GM18858 (cell line): Measurements from ENCODE around the gene XPNPEP2.

ENCODE experiments used
- ATAC-seq: cut with Tn5 transposase; IDR thresholded peaks from one replicate; pipeline ENCODE4 v1.9.1; 2021; ENCODE audit not compliant: unreplicated experiment

XPNPEP2 gene

DNA sequence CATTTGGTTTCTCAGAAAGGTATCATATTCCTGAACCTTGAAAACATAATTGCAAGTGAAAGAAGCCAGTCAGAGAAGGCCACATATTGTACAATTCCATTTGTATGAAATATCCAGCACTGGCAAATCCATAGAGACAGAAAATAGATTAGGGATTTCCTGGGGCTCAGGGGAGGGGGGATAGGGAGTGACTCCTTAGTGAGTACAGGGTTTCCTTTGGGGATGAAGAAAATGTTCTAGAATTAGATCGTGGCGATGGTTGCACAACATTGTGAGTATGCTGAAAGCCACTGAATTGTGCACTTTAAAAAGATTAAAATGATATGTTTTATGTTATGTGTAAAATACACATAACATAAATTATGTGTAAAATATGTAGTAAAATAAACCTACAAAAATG is 10.3 kb downstream of the XPNPEP2 start:
- no peak for ATAC-seq

DNA sequence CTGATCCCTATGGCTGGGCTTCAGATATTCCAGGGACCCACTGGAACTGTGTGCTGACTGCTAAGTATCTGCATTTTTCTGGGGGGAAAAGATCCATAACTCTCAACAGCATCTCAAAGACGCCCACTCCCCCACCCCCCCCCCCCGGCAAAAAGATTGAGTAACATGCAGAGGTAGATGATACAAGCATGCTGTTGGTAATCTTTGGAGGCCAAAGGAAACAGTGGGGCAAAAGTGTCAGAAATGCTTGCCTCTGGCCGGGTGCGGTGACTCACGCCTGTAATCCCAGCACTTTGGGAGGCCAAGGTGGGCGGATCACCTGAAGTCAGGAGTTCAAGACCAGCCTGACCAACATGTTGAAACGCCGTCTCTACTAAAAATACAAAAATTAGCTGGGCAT is 12.2 kb downstream of the XPNPEP2 start:
- ATAC-seq = no peak

DNA sequence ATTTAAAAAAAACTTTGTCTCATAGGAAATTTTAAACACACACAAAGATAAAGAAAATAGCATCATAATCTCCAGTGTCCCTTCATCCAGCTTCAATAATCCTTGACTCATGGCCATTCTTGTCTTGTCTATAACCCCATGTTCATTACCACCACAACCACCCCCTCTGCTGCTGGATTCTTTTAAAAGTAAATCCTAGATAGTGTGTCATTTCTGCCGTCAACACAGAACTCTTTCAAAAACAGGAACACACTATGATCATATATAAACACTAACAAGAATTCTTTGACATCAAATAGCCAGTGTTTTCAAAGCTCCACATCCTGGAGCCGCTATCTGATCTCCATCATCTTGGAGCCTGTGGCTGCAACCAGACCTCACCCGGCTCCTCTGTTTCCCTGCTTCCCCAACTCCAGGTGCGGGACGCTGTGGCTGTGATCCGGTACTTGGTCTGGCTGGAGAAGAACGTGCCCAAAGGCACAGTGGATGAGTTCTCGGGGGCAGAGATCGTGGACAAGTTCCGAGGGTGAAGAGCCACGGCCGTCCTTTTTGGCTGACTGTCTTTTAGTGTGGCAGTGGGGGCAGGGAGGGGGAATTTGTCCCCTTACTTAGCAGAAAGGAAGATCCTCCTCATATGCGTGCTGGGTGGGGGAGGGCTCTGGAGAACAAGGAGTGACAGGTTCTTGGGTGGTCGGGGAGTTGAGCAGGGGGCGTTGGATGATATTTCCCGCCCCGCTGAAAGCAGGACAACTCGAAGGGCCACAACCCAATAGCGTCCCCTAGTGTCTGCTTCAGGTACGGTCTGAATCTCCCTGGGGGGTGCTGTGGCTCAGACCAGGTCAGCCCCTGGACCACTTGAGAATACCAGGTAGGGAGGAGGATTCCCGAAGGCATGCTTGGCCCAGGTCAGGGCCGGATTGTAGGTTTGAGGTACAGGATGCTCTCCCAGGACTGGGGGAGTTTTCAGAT is 15.6 kb downstream of the XPNPEP2 start:
- ATAC-seq = no peak

DNA sequence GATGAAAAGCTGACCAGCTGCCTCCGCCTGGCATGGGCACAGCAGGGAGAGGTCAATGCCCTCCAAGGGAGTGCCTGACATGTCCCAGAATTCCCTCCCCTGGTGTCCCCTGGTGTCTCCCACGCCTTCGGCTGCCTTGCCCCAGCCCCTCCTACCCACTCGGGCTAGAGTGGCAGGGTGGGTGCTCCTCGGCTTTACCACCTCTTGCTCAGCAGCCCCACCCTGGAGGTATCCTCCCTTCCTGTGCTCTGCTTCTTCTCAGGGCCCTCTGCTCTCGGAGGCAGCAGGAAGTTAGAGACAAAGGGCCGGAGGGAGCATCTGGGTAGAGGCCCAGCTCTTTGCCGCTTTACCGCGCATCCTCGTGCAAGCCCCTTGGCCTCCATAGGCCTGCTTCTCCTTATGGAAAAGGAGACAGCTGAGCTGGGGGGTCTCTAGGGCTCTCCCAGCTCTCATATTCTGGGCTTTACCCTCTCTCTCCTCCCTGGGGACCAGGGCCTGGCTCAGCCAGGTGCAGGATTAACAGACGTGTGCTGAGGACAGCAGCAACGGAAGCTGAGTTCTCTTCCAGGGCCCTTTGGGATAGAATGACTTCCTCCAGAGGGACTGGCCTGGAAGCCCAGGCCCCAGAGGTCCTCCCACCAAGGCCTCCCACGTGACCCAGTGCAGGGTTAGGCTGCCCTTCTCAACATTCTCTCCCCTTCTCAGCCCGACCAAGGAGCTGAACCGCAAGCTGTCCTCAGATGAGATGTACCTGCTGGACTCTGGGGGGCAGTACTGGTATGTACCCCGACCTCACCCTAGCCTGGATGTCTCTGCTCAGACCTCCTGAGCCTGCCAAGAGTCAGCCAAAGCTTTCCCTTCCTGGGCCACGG is 17.2 kb downstream of the XPNPEP2 start:
- no peak for ATAC-seq

GRCh38 chrX:129759576-129760061 is 20.8 kb downstream of the XPNPEP2 start:
- no peak for ATAC-seq

DNA sequence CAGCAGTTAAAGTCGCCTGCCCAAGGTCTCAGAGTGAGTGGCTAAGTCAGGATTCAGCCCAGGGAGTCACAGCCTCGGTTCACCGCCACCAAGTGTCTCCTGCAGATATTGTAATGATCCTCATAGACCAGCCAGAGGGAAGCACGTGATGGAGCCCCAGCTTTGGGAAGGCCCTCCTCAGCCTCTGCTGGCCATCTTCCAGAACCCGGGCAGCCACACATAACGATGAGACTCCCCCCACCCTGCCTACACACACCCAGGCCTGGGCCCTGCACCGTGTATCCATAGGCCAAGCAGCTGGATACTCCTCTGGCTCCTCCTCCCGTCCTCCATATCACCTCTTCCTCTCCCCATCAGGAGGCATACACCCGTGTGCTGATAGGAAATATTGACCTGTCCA is 21.4 kb downstream of the XPNPEP2 start:
- ATAC-seq = no peak

DNA sequence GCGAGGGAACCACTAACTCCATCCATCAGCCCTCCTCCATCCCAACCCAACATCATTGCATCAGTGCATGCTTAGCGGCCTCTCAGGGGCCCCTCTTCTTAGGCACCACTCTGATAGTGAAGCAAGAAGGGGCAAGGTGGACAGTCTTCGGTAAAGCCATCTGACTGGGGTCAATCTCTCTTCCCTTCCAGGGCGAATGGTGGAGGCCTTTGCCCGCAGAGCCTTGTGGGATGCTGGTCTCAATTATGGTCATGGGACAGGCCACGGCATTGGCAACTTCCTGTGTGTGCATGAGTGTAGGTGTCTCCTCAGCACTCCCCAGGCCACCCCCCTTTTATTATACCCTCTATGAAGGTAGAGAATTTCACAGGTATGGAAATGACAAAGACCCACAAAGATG is 22.2 kb downstream of the XPNPEP2 start:
- ATAC-seq = no peak

DNA sequence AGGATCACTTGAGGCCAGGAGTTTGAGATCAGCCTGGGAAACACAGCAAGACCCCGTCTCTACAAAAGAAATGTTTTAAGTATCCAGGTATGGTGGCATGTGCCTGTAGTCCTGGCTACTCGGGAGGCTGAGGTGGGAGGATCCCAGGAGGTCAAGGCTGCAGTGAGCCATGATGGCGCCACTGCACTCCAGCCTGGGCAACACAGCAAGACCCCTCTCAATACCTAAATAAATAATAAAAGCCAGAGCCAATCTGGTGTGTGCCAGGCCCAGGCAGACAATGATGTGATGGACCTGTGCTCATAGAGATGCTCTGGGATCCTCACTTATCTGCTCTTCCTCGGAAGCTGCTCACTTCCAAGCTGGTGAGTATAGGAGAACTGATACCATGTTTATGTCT is 22.8 kb downstream of the XPNPEP2 start:
- no peak for ATAC-seq

- no peak for ATAC-seq
Observed at GRCh38 chrX:129762448-129762847, 23.7 kb downstream of the XPNPEP2 start.

DNA sequence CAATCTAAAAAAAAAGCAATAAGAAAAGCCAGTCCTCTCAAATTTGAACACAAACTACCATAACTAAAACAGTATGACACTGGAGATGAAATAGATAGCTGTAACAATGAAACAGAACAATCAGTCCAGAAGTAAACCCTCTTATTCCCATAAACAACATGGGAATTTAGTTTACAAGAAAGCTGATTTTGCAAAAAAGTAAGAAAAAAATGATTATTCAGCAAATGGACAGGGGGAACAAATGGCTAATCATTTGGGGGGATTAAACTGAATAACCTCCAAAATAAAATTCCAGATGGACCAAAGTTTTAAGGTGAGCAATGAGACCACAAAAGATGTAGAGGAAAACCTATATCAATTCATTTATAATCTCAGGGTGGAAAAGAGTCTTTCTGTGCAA is 24.9 kb downstream of the XPNPEP2 start:
- no peak for ATAC-seq

DNA sequence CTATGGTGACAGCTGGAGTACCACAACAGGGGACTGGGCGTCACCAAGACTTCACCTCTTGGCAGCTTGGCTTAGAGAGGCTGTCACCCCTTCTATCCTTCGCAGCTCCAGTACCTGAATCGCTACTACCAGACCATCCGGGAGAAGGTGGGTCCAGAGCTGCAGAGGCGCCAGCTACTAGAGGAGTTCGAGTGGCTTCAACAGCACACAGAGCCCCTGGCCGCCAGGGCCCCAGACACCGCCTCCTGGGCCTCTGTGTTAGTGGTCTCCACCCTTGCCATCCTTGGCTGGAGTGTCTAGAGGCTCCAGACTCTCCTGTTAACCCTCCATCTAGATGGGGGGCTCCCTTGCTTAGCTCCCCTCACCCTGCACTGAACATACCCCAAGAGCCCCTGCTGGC is 29.4 kb downstream of the XPNPEP2 start:
- ATAC-seq = no peak

GRCh38 chrX:129768586-129769466 is 30.0 kb downstream of the XPNPEP2 start:
- ATAC-seq = no peak

- ATAC-seq = peak; percentile 34
Observed at GRCh38 chrX:129769467-129770154, 30.8 kb downstream of the XPNPEP2 start.

DNA sequence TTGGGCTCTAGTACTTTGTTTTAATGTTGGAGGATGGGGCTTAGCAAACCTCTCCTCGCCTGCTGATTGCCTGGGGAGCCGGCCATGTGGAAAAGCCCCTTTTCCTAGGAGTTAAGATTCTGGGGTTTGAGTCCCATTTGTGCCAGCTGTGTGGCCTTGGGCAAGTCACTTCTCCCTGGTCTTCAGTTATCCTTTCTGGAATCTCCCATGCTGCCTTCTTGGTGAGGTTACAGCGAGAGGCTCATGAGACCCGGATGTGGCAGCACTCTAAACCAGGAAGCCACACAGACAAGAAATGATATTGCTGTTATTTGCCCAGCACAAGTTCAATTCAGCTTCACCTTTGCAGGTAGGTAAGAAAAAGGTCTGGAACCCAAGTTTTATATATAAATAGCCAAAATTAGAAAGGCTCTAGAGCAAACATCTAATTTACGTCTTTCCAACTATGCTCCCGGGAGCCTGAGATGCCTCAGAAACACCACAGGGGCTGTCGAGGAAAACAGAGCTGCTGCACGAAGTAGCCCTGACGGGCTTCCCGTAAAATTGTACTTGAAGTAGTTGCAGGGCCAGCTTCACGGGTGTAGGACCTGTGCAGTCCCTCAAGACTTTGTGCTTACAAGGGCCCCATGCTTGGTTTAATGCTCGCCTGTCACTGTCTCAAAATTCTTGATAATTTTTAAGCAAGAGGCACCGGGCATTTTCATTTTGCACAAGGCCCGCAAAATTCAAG is 32.7 kb downstream of the XPNPEP2 start:
- ATAC-seq = no peak

GRCh38 chrX:129772796-129773431 is 34.1 kb downstream of the XPNPEP2 start:
- peak; percentile 71 for ATAC-seq

- no peak for ATAC-seq
Observed at GRCh38 chrX:129773649-129774458, 35.1 kb downstream of the XPNPEP2 start.

GRCh38 chrX:129777218-129778030 is 38.6 kb downstream of the XPNPEP2 start:
- ATAC-seq = peak; percentile 19
